Activated T-helper 1 cell treated with Interleukin-2 at 50 U/mL for 16 hours (primary cell): Measurements from ENCODE around the gene NOVA2.
A peak's percentile ranks its signal among the peaks of the same experiment; 100 is the strongest.

Source experiments
- DNase-seq: peaks from one replicate; pipeline ENCODE4 v3.0.0-alpha.2; 2020; ENCODE audit warnings: low read depth

The NOVA2 gene

GRCh38 chr19:46000491-46001246 is 27.0 kb upstream of the NOVA2 start:
- peak; percentile 55 for DNase-seq

- DNase-seq, result no peak
Observed at GRCh38 chr19:45999653-46000121, 26.0 kb upstream of the NOVA2 start.

GRCh38 chr19:45998834-45999233 is 25.2 kb upstream of the NOVA2 start:
- DNase-seq, result no peak

GRCh38 chr19:45996933-45997332 is 23.3 kb upstream of the NOVA2 start:
- no peak for DNase-seq

GRCh38 chr19:45995715-45996385 is 22.2 kb upstream of the NOVA2 start:
- DNase-seq, result no peak

- peak; percentile 91 for DNase-seq
Observed at GRCh38 chr19:45994998-45995714, 21.5 kb upstream of the NOVA2 start, which contains the start of gene CCDC61. CCDC61 (plus strand) TSS chr19:45995467; CDS start chr19:46003019, 7,552 bp downstream.

GRCh38 chr19:45994456-45994997 is 20.9 kb upstream of the NOVA2 start:
- DNase-seq, result no peak

GRCh38 chr19:45990113-45990728 is 16.6 kb upstream of the NOVA2 start:
- DNase-seq, result no peak

GRCh38 chr19:45985321-45985720 is 11.7 kb upstream of the NOVA2 start:
- no peak for DNase-seq

- DNase-seq, result no peak
Observed at GRCh38 chr19:45981350-45981749, 7.7 kb upstream of the NOVA2 start.

- no peak for DNase-seq
Observed at GRCh38 chr19:45978156-45978555, 4.5 kb upstream of the NOVA2 start.

- no peak for DNase-seq
Observed at GRCh38 chr19:45976178-45976577, 2.5 kb upstream of the NOVA2 start.

GRCh38 chr19:45975306-45976070 is 1.8 kb upstream of the NOVA2 start:
- no peak for DNase-seq

GRCh38 chr19:45972947-45973540 is 621 bp downstream of the NOVA2 start:
- no peak for DNase-seq

- no peak for DNase-seq
Observed at GRCh38 chr19:45972081-45972946, 1.4 kb downstream of the NOVA2 start.

- no peak for DNase-seq
Observed at GRCh38 chr19:45971260-45971902, 2.3 kb downstream of the NOVA2 start.

GRCh38 chr19:45969676-45970075 is 4.0 kb downstream of the NOVA2 start:
- no peak for DNase-seq

- no peak for DNase-seq
Observed at GRCh38 chr19:45968626-45969025, 5.0 kb downstream of the NOVA2 start.

GRCh38 chr19:45967246-45967645 is 6.4 kb downstream of the NOVA2 start:
- DNase-seq, result no peak
